GM12873 (cell line): Measurements from ENCODE around the gene RAB40C.

Experiments used
- TF ChIP-seq, protein P1 (sequence below): IDR thresholded peaks from 2 replicates; pipeline ENCODE4 v1.5.1; 2012; ENCODE audit warnings: low read depth, mild to moderate bottlenecking, moderate library complexity, low read length, control low read depth; ENCODE audit not compliant: insufficient read depth; ENCODE audit errors: missing control alignments

The RAB40C gene

GRCh38 chr16:565419-566330 lies 24.2 kb upstream of the RAB40C start:
- TF ChIP-seq, protein P1, sequence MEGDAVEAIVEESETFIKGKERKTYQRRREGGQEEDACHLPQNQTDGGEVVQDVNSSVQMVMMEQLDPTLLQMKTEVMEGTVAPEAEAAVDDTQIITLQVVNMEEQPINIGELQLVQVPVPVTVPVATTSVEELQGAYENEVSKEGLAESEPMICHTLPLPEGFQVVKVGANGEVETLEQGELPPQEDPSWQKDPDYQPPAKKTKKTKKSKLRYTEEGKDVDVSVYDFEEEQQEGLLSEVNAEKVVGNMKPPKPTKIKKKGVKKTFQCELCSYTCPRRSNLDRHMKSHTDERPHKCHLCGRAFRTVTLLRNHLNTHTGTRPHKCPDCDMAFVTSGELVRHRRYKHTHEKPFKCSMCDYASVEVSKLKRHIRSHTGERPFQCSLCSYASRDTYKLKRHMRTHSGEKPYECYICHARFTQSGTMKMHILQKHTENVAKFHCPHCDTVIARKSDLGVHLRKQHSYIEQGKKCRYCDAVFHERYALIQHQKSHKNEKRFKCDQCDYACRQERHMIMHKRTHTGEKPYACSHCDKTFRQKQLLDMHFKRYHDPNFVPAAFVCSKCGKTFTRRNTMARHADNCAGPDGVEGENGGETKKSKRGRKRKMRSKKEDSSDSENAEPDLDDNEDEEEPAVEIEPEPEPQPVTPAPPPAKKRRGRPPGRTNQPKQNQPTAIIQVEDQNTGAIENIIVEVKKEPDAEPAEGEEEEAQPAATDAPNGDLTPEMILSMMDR = no peak

DNA sequence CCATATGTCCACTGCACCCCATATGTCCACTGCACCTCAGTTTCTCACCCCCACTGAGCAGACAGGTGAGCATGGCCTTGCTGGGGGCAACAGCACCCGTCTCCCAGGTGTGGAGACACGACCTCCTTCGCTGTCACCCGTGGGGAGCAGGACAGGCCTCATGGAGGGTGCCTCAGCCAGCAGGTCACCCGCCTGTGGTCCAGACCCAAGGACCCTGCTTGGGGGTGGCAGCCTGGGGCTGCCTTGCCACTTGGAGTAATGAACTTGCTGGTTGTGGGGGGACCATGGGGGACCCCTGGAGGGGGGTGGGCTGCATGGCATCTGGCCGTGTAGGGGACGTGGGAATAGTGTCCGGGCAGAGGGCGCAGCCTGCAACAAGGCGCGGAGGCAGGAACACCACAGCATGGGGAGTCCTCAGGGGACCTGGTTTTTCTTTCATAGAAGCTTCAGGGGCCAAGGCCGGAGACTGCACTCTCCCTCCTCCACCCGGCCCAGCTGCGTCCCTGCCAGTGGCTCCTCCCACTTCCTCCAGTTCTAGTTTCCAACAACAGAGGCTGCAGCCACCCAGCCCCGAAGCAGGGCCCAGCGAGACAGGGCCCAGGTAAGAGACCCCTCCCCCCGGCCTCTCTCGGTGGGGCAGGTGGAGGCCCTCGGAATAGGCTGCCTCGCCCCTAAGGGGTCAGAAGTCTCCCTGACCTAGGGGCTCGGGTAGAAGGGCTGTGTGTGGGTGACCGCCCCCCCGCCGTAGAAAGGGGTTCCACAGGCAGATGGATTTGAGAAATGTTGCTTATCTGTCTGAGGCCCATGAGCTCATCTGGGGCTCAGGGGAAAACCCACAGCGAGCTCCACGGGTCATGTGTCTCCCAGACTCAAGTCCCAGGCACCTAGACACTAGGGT lies 23.1 kb upstream of the RAB40C start, which contains the start of gene NHLRC4:
NHLRC4 (plus strand) TSS at position 531 of the 898 bp plus-strand sequence. CDS start 1,043 bp downstream, outside the sequence.
- TF ChIP-seq, protein P1 = no peak

- TF ChIP-seq, protein P1 = no peak
These were observed 22.3 kb upstream of the RAB40C start for GRCh38 chr16:567373-568256.

DNA sequence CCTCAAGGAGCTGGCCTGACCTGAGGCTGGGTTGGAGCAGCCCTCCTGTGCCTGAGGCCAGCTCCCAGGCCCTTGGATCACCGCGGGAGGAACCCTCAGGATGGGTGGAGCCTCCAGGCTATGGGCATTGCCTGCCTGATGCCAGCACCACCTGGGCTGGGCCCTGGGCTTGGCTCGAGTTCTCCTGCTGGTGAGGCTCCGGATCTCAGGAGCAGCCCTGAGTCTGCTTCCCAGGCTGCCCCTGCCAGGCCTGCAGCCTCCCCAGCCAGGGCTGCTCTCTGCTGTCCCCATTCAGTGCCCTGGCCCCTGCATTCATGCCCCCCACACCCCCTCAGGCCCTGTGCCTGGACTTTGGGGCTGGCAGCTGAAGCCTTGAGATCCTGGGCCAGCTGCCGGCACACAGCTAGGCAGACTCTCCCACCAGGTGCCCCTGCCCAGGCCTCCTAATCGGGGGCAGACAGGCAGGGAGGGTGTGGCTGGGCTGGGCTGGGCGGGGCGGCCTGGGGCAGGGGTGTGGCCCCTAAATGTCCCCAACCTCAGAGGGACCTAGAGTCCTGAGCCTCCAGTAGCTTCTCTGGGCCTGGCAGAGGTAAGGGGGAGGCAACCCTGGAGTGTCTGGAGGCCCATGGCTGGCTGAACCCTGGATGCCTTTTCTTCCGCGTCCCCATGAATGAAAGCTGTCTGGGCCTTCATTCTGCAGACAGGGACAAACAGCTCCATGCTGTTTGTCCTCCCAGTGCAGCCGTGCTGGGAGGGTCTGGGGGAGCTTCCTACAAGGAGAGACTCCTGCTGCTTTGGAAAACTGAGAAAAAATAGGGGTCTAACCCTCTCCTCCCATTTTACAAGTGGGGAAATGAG lies 21.2 kb upstream of the RAB40C start:
- TF ChIP-seq, protein P1 = no peak

- TF ChIP-seq, protein P1 = no peak
These were observed 20.2 kb upstream of the RAB40C start, which contains the start of gene PIGQ for GRCh38 chr16:569445-570254. Gene PIGQ (plus strand): TSS chr16:569968. CDS start chr16:574075, 4,107 bp downstream.
